HFFc6 (cell line): ENCODE measurements around the gene ADAM11. TPM values are rescaled to one million over a fixed set of nuclear protein-coding genes. Genes with fewer than 3 reads are reported as not detected.

Source experiments
- DNase-seq: peaks from one replicate; pipeline ENCODE4 v3.0.0-alpha.2; 2018
- H3K27ac Mint-ChIP-seq: 2 replicates; pipeline ENCODE4 v1.8.0; 2020; ENCODE audit warnings: mild to moderate bottlenecking, mixed read lengths
- H3K27me3 Mint-ChIP-seq: 2 replicates; pipeline ENCODE4 v1.8.0; 2021; ENCODE audit warnings: mild to moderate bottlenecking, moderate library complexity, mixed read lengths; ENCODE audit not compliant: insufficient read depth
- H3K36me3 Mint-ChIP-seq: 2 replicates; pipeline ENCODE4 v1.8.0; 2021; ENCODE audit warnings: low read depth, mixed read lengths
- H3K4me1 Mint-ChIP-seq: 2 replicates; pipeline ENCODE4 v1.8.0; 2020; ENCODE audit warnings: low read depth, mixed read lengths
- H3K4me3 Mint-ChIP-seq: 2 replicates; pipeline ENCODE4 v1.8.0; 2020; ENCODE audit warnings: mild to moderate bottlenecking, moderate library complexity, mixed read lengths
- H3K9me3 Mint-ChIP-seq: 2 replicates; pipeline ENCODE4 v1.8.0; 2020; ENCODE audit warnings: mild to moderate bottlenecking, mixed read lengths
- CTCF ChIP-seq: fragments of 200-600 bp; sonication (generic); IDR thresholded peaks from 2 replicates; pipeline ENCODE4 v1.5.0; 2021; ENCODE audit warnings: antibody characterized with exemption, mild to moderate bottlenecking
- total RNA-seq, 6 experiments: library from RNA; stranded (reverse); fragmentation: NEBNext Ultra II Directional; extraction: Animal tissue kit (Norgen Biotek cat#: 25700); gene quantifications; 2 replicates in 1 of 6; 3 replicates in 5 of 6; pipeline ENCODE4 v1.2.3, GENCODE V29; 2021

The ADAM11 gene
- total RNA-seq, 6 experiments from 2014 or later: 0.14 to 0.27 (median 0.16) TPM

GRCh38 chr17:44775136-44775837 is 16.5 kb downstream of the ADAM11 start:
- no peak overlapping the region for H3K27ac Mint-ChIP-seq
- peak overlapping the region; percentile 87 for H3K4me3 Mint-ChIP-seq
- H3K36me3 Mint-ChIP-seq: no peaks in the 10 kb centered on the region
- peaks cover 7% of the 10 kb centered on the region for H3K27me3 Mint-ChIP-seq
- H3K4me1 Mint-ChIP-seq: no peaks in the 10 kb centered on the region
- peak; percentile 97 for DNase-seq
- TF ChIP-seq CTCF: peak; percentile 72
- no peaks in the 10 kb centered on the region for H3K9me3 Mint-ChIP-seq

DNA sequence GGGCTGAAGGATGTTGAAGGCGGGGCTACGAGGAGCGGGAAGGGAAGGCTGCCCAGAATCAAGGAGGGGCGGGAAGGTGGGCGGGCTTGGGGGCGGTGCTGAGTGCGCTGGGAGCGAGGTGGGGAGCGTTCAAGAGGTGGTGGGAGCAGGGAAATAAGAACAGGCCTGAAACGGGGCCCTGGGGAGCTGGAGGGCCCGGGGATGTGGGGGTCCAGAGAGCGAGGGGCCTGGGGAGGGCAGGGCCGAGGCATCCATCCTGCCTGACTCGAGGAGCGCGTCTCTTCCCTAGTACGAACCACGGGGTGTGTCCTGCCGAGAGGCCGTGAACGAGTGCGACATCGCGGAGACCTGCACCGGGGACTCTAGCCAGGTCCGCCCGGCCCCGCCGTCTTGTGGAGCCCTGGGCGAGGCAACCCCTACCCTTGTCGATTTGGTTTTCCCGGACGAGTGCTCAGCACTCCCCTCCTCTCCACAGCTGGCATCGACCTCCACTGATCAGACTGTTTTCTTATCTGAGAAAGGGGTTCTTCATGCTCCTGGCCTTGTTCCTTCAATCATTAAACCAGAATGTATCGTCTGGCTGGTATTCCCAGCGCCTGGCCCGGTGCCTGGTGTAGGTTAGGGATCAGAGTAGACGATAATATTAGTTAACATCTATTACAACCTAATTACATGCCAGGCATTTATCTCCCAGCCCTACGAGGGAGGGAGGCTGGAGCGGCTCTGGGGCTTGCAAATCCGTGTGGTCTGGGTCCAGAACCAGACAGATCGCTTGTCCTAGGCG is 17.2 kb downstream of the ADAM11 start:
- Mint-ChIP-seq H3K27me3 (peaks cover 7% of the 10 kb centered on the region), H3K4me3 (peak overlapping the region; percentile 87), H3K9me3 (no peaks in the 10 kb centered on the region), H3K36me3 (no peaks in the 10 kb centered on the region), H3K27ac (peak overlapping the region; percentile 18; the same call in 1 of the 2 replicates), H3K4me1 (no peaks in the 10 kb centered on the region)
- no peak for TF ChIP-seq CTCF
- DNase-seq: no peak

DNA sequence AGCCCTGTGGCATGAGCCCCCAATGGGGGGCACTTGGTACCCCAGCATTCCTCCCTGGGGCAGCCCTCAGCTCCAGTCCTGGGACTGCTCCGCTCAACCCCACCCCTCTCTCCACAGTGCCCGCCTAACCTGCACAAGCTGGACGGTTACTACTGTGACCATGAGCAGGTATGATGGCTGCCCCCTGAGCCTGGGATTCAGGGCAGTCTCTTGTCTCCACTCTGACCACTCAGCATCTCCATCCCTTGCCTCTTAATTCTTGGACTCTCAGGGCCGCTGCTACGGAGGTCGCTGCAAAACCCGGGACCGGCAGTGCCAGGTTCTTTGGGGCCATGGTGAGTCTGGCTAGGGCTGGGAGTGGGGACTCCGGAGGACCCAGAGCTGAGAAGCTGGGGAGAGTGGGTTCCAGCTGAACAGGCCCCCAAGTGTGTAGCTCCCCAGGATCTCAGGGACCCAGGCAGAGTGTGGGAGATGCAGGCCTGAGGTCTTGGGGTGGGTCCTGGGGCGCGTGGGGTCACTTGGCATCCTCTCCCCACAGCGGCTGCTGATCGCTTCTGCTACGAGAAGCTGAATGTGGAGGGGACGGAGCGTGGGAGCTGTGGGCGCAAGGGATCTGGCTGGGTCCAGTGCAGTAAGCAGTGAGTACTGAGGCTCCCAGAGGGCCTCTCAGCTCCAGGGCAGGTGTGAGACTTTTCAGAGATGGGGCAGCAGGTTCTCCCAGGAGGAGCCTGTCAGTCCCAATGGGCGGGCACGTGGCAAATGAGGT is 18.0 kb downstream of the ADAM11 start:
- no peak overlapping the region for H3K27ac Mint-ChIP-seq
- no peaks in the 10 kb centered on the region for H3K4me1 Mint-ChIP-seq
- no peaks in the 10 kb centered on the region for H3K9me3 Mint-ChIP-seq
- H3K4me3 Mint-ChIP-seq: no peak overlapping the region; the same call in 1 of the 2 replicates
- no peak for TF ChIP-seq CTCF
- no peak for DNase-seq
- H3K36me3 Mint-ChIP-seq: no peaks in the 10 kb centered on the region
- H3K27me3 Mint-ChIP-seq: peaks cover 7% of the 10 kb centered on the region

- H3K4me3 Mint-ChIP-seq: no peak overlapping the region
- H3K4me1 Mint-ChIP-seq: no peaks in the 10 kb centered on the region
- peak; percentile 40 for TF ChIP-seq CTCF
- no peak for DNase-seq
- H3K27me3 Mint-ChIP-seq: peaks cover 7% of the 10 kb centered on the region
- H3K27ac Mint-ChIP-seq: no peak overlapping the region
- H3K36me3 Mint-ChIP-seq: no peaks in the 10 kb centered on the region
- no peaks in the 10 kb centered on the region for H3K9me3 Mint-ChIP-seq
Measured at GRCh38 chr17:44777394-44778348, 18.9 kb downstream of the ADAM11 start.
